Immature natural killer cell (primary cell): Measurements from ENCODE around the gene PPP1R14D. TPM values are rescaled to one million over a fixed set of nuclear protein-coding genes. Genes with fewer than 3 reads are reported as not detected.

Experiments
- DNase-seq, 3 donors: peaks; one replicate each; pipeline ENCODE4 v3.0.0; 2022; ENCODE audit warnings: mixed read lengths in 1 of 3
- H3K27ac Mint-ChIP-seq, 6 donors: one replicate each; pipeline ENCODE4 v1.8.0; 2020; ENCODE audit warnings: mixed read lengths in 6 of 6, mild to moderate bottlenecking in 5 of 6, inconsistent platforms in 4 of 6, moderate library complexity in 3 of 6
- H3K27me3 Mint-ChIP-seq, 3 donors: one replicate each; pipeline ENCODE4 v1.8.0; 2020 to 2021; ENCODE audit warnings: low read depth in 3 of 3, mild to moderate bottlenecking in 3 of 3, mixed read lengths in 3 of 3, moderate library complexity in 3 of 3, inconsistent platforms in 1 of 3
- H3K36me3 Mint-ChIP-seq, 3 donors: one replicate each; pipeline ENCODE4 v1.8.0; 2020; ENCODE audit warnings: mixed read lengths in 3 of 3, inconsistent platforms in 2 of 3, mild to moderate bottlenecking in 2 of 3
- H3K4me1 Mint-ChIP-seq, 2 donors: one replicate each; pipeline ENCODE4 v1.8.0; 2020; ENCODE audit warnings: inconsistent platforms in 2 of 2, mild to moderate bottlenecking in 2 of 2, mixed read lengths in 2 of 2, moderate library complexity in 1 of 2
- H3K4me3 Mint-ChIP-seq, 5 donors: one replicate each; pipeline ENCODE4 v1.8.0; 2020; ENCODE audit warnings: mild to moderate bottlenecking in 5 of 5, mixed read lengths in 5 of 5, inconsistent platforms in 3 of 5, moderate library complexity in 3 of 5
- H3K9me3 Mint-ChIP-seq, 6 donors: one replicate each; pipeline ENCODE4 v1.8.0; 2020; ENCODE audit warnings: mild to moderate bottlenecking in 6 of 6, mixed read lengths in 6 of 6, inconsistent platforms in 4 of 6, moderate library complexity in 3 of 6
- polyA plus RNA-seq, 3 donors: library from polyadenylated mRNA; unstranded; fragments of 300-500 nt; fragmentation: Illumina TruSeq; gene quantifications; one replicate each; pipeline ENCODE4 v1.2.3, GENCODE V29; 2021

The PPP1R14D gene
- polyA plus RNA-seq, 3 donors from 2014 or later, result not detected

- Mint-ChIP-seq H3K9me3 (no peaks in the 10 kb centered on the region), H3K4me1 (peaks cover 38 to 46% of the 10 kb centered on the region in 2 donors), H3K36me3 (peaks cover 26 to 34% (median 28%) of the 10 kb centered on the region in 3 donors), H3K4me3 (peak overlapping the region in 4 of 5 donors; percentile 18 to 89 (median 84)), H3K27me3 (peaks cover 0 to 3% (median 0%) of the 10 kb centered on the region in 3 donors), H3K27ac (peak overlapping the region in 3 of 6 donors; percentile 82 to 95 (median 88))
- no peak for DNase-seq
These were observed 52.6 kb downstream of the PPP1R14D start for GRCh38 chr15:40775740-40776536.

GRCh38 chr15:40775007-40775406 is 53.5 kb downstream of the PPP1R14D start:
- no peaks in the 10 kb centered on the region for H3K9me3 Mint-ChIP-seq
- DNase-seq, result no peak
- H3K4me3 Mint-ChIP-seq, result peak overlapping the region in 1 of 5 donors; percentile 17
- peaks cover 26 to 34% (median 28%) of the 10 kb centered on the region in 3 donors for H3K36me3 Mint-ChIP-seq
- H3K4me1 Mint-ChIP-seq, result peaks cover 43 to 51% of the 10 kb centered on the region in 2 donors
- peaks cover 0 to 3% (median 0%) of the 10 kb centered on the region in 3 donors for H3K27me3 Mint-ChIP-seq
- H3K27ac Mint-ChIP-seq, result peak overlapping the region in 1 of 6 donors; percentile 5

- Mint-ChIP-seq H3K4me1 (peaks cover 49 to 55% of the 10 kb centered on the region in 2 donors), H3K27me3 (peaks cover 0 to 3% (median 0%) of the 10 kb centered on the region in 3 donors), H3K36me3 (peaks cover 20 to 28% (median 22%) of the 10 kb centered on the region in 3 donors), H3K27ac (no peak overlapping the region), H3K9me3 (no peaks in the 10 kb centered on the region), H3K4me3 (no peak overlapping the region)
- DNase-seq, result no peak
These were observed 54.6 kb downstream of the PPP1R14D start for GRCh38 chr15:40773902-40774301.

- Mint-ChIP-seq H3K4me1 (peaks cover 53 to 58% of the 10 kb centered on the region in 2 donors), H3K4me3 (no peak overlapping the region), H3K27ac (no peak overlapping the region), H3K9me3 (no peaks in the 10 kb centered on the region), H3K27me3 (peaks cover 0 to 5% (median 0%) of the 10 kb centered on the region in 3 donors), H3K36me3 (peaks cover 20 to 29% (median 22%) of the 10 kb centered on the region in 3 donors)
- DNase-seq, result no peak
These were observed 55.0 kb downstream of the PPP1R14D start for GRCh38 chr15:40773496-40773895.

- Mint-ChIP-seq H3K4me3 (no peak overlapping the region), H3K4me1 (peaks cover 47 to 53% of the 10 kb centered on the region in 2 donors), H3K27ac (peak overlapping the region in 1 of 6 donors; percentile 38), H3K27me3 (peaks cover 0 to 5% (median 2%) of the 10 kb centered on the region in 3 donors), H3K9me3 (peaks cover 0 to 2% (median 0%) of the 10 kb centered on the region in 6 donors), H3K36me3 (peaks cover 20 to 29% (median 21%) of the 10 kb centered on the region in 3 donors)
- DNase-seq, result no peak
These were observed 56.5 kb downstream of the PPP1R14D start for GRCh38 chr15:40772014-40772413.

- peak overlapping the region in 1 of 6 donors; percentile 65 for H3K27ac Mint-ChIP-seq
- peaks cover 0 to 2% (median 2%) of the 10 kb centered on the region in 3 donors for H3K27me3 Mint-ChIP-seq
- H3K4me3 Mint-ChIP-seq, result no peak overlapping the region
- H3K9me3 Mint-ChIP-seq, result peaks cover 0 to 2% (median 0%) of the 10 kb centered on the region in 6 donors
- H3K36me3 Mint-ChIP-seq, result peaks cover 15 to 23% (median 15%) of the 10 kb centered on the region in 3 donors
- peaks cover 41 to 48% of the 10 kb centered on the region in 2 donors for H3K4me1 Mint-ChIP-seq
- DNase-seq, result no peak
These were observed 57.3 kb downstream of the PPP1R14D start for GRCh38 chr15:40771242-40771641.

GRCh38 chr15:40770147-40770721 is 58.3 kb downstream of the PPP1R14D start:
- no peak for DNase-seq
- H3K36me3 Mint-ChIP-seq, result peaks cover 12 to 21% (median 13%) of the 10 kb centered on the region in 3 donors
- H3K27me3 Mint-ChIP-seq, result peaks cover 2 to 4% (median 2%) of the 10 kb centered on the region in 3 donors
- peaks cover 45 to 48% of the 10 kb centered on the region in 2 donors for H3K4me1 Mint-ChIP-seq
- peaks cover 0 to 2% (median 0%) of the 10 kb centered on the region in 6 donors for H3K9me3 Mint-ChIP-seq
- peak overlapping the region; percentile 83 to 96 (median 86) for H3K27ac Mint-ChIP-seq
- H3K4me3 Mint-ChIP-seq, result peak overlapping the region; percentile 33 to 77 (median 61)

GRCh38 chr15:40769274-40770146 is 59.0 kb downstream of the PPP1R14D start, which contains the start of gene C15orf62:
Gene C15orf62 (plus strand): TSS chr15:40769980. CDS start chr15:40770496, 516 bp downstream.
- Mint-ChIP-seq H3K4me1 (peaks cover 47 to 48% of the 10 kb centered on the region in 2 donors), H3K27ac (peak within 1 kb of the TSS; percentile 83 to 96 (median 86)), H3K36me3 (peaks cover 6 to 14% (median 7%) of the 10 kb centered on the region in 3 donors), H3K4me3 (peak within 1 kb of the TSS; percentile 56 to 77 (median 67)), H3K27me3 (peaks cover 2 to 6% (median 2%) of the 10 kb centered on the region in 3 donors), H3K9me3 (peaks cover 0 to 2% (median 0%) of the 10 kb centered on the region in 6 donors)
- DNase-seq, result peak; percentile 28 to 50 (median 47)

- Mint-ChIP-seq H3K27me3 (peaks cover 2 to 6% (median 4%) of the 10 kb centered on the region in 3 donors), H3K4me1 (peaks cover 47 to 48% of the 10 kb centered on the region in 2 donors), H3K36me3 (peaks cover 2 to 10% (median 3%) of the 10 kb centered on the region in 3 donors), H3K27ac (peak overlapping the region; percentile 81 to 96 (median 86)), H3K9me3 (peaks cover 0 to 2% (median 0%) of the 10 kb centered on the region in 6 donors), H3K4me3 (peak overlapping the region; percentile 56 to 77 (median 61))
- DNase-seq, result peak in 2 of 3 donors; percentile 17 to 18
These were observed 59.8 kb downstream of the PPP1R14D start for GRCh38 chr15:40768521-40769273.

- H3K27ac Mint-ChIP-seq, result peak overlapping the region; percentile 80 to 96 (median 86)
- DNase-seq, result no peak
- H3K4me1 Mint-ChIP-seq, result peaks cover 53 to 55% of the 10 kb centered on the region in 2 donors
- H3K9me3 Mint-ChIP-seq, result peaks cover 0 to 2% (median 0%) of the 10 kb centered on the region in 6 donors
- peaks cover 0 to 10% (median 0%) of the 10 kb centered on the region in 3 donors for H3K36me3 Mint-ChIP-seq
- peaks cover 2 to 8% (median 4%) of the 10 kb centered on the region in 3 donors for H3K27me3 Mint-ChIP-seq
- peak overlapping the region in 1 of 5 donors; percentile 61 for H3K4me3 Mint-ChIP-seq
These were observed 60.5 kb downstream of the PPP1R14D start for GRCh38 chr15:40767838-40768500.

- Mint-ChIP-seq H3K4me1 (peaks cover 54 to 61% of the 10 kb centered on the region in 2 donors), H3K27ac (no peak overlapping the region), H3K36me3 (peaks cover 0 to 5% (median 0%) of the 10 kb centered on the region in 3 donors)
These were observed 61.3 kb downstream of the PPP1R14D start for GRCh38 chr15:40766906-40767837.

More at GRCh38 chr15:40766906-40767837, 61.3 kb downstream of the PPP1R14D start:
- H3K27me3 Mint-ChIP-seq, result peaks cover 2 to 8% (median 4%) of the 10 kb centered on the region in 3 donors
- no peak overlapping the region for H3K4me3 Mint-ChIP-seq
- DNase-seq, result no peak
- peaks cover 0 to 2% (median 0%) of the 10 kb centered on the region in 6 donors for H3K9me3 Mint-ChIP-seq
